ENCODE data around the gene SYT7. TPM values are rescaled to one million over a fixed set of nuclear protein-coding genes. Genes with fewer than 3 reads are reported as not detected.

The SYT7 gene
- total and polyA plus RNA-seq, 2 of the 4 experiments (the other 2 are of a cell fraction) = under 0.01 to 0.19 TPM

GRCh38 chr11:61564936-61565696 lies 15.8 kb downstream of the SYT7 start:
- Histone ChIP-seq H4K91ac (ENCODE audit: insufficient read depth, low read depth, low read length) (no peak overlapping the region), H2AK9ac (replicated peaks; ENCODE audit: low read depth, low read length, poor library complexity) (no peak overlapping the region), H3K9me1 (ENCODE audit: insufficient read depth, low read length) (no peaks in the 10 kb centered on the region), H3K56ac (ENCODE audit: extremely low read depth, insufficient read depth, low read length) (no peak overlapping the region), H3K23ac (ENCODE audit: low read depth, low read length) (no peak overlapping the region), H3K9ac (ENCODE audit: low read depth, low read length) (no peak overlapping the region), H4K20me1 (ENCODE audit: insufficient read depth, low read length) (peaks cover 6% of the 10 kb centered on the region; the same call in 1 of the 2 replicates), H3K4me2 (ENCODE audit: low read depth, low read length) (no peak overlapping the region), H3K4me3 (ENCODE audit: insufficient read depth, low read depth, low read length) (no peak overlapping the region), H3K9me3 (ENCODE audit: control insufficient read depth, insufficient read depth, low read length) (no peaks in the 10 kb centered on the region), H3K79me1 (ENCODE audit: low read depth in 1 of 2, low read length in 2 of 2) (no peaks in the 10 kb centered on the region), H3K4me1 (ENCODE audit: control insufficient read depth, insufficient read depth, low read length) (no peaks in the 10 kb centered on the region), H4K5ac (ENCODE audit: low read depth, low read length) (no peak overlapping the region), H3K27me3 (ENCODE audit: control insufficient read depth, insufficient read depth, low read length) (peaks cover 72% of the 10 kb centered on the region), H3K4ac (ENCODE audit: low read depth, low read length) (no peak overlapping the region), H3K27ac (ENCODE audit: insufficient read depth, low read length) (no peak overlapping the region), H3K18ac (ENCODE audit: low read depth, low read length) (no peak overlapping the region), H2AK5ac (ENCODE audit: low read depth, low read length) (no peak overlapping the region), H2AFZ (replicated peaks; ENCODE audit: low read length, poor library complexity) (no peak overlapping the region), H3K14ac (replicated peaks; ENCODE audit: low read depth, low read length) (no peak overlapping the region), H3K36me3 (ENCODE audit: control insufficient read depth, insufficient read depth, low read length) (no peaks in the 10 kb centered on the region), H2BK5ac (ENCODE audit: low read depth, low read length, poor library complexity, severe bottlenecking) (no peak overlapping the region), H2BK15ac (ENCODE audit: low read depth, low read length) (no peak overlapping the region), H2BK20ac (ENCODE audit: low read depth, low read length) (no peak overlapping the region), H4K8ac (ENCODE audit: low read depth in 2 of 2, low read length in 2 of 2) (no peak overlapping the region), H2BK120ac (ENCODE audit: low read depth, low read length) (no peak overlapping the region)
- BruUV-seq (replicated peaks) = no TSS peak
- ChIA-PET CTCF (no interaction called here), POLR2A (ENCODE audit: unreplicated experiment) (no interaction called here)
- DNase-seq (no peak), ATAC-seq (ENCODE audit: low read depth) (no peak)
- in situ Hi-C loops (cut with MboI; ENCODE audit: low sequenced_read_pairs) = no loop called here
- WGBS, 2 experiments (ENCODE audit: extremely low coverage in 2 of 2, insufficient read length in 1 of 2) = no CpG with 5 or more reads among the region's 8 CpGs
- dilution Hi-C loops (cut with HindIII; ENCODE audit: low sequenced_read_pairs, unreplicated experiment) = no loop called here
- intact Hi-C loops (cut with micrococcal nuclease) = no loop called here
- TF ChIP-seq RAD21 (IDR thresholded peaks at IDR 0.05; ENCODE audit: low read length) (no peak), CTCF (conservative IDR thresholded peaks at IDR 0.05; ENCODE audit: low read depth, low read length) (no peak), CEBPB (IDR thresholded peaks at IDR 0.05; ENCODE audit: low read depth, low read length) (no peak), MXI1 (IDR thresholded peaks at IDR 0.05; ENCODE audit: borderline replicate concordance, low read depth, low read length) (no peak), RCOR1 (IDR thresholded peaks at IDR 0.05; ENCODE audit: insufficient replicate concordance, low read length) (no peak)

Measured in IMR-90 (cell line).